ENCODE results near the gene TRIL. TPM values are rescaled to one million over a fixed set of nuclear protein-coding genes. Genes with fewer than 3 reads are reported as not detected.

The TRIL gene
- total and polyA plus RNA-seq, 9 of the 15 experiments (the other 6 are each of a cell fraction or from before 2014, with no cell fraction given), result not detected

- TF ChIP-seq, protein P1, sequence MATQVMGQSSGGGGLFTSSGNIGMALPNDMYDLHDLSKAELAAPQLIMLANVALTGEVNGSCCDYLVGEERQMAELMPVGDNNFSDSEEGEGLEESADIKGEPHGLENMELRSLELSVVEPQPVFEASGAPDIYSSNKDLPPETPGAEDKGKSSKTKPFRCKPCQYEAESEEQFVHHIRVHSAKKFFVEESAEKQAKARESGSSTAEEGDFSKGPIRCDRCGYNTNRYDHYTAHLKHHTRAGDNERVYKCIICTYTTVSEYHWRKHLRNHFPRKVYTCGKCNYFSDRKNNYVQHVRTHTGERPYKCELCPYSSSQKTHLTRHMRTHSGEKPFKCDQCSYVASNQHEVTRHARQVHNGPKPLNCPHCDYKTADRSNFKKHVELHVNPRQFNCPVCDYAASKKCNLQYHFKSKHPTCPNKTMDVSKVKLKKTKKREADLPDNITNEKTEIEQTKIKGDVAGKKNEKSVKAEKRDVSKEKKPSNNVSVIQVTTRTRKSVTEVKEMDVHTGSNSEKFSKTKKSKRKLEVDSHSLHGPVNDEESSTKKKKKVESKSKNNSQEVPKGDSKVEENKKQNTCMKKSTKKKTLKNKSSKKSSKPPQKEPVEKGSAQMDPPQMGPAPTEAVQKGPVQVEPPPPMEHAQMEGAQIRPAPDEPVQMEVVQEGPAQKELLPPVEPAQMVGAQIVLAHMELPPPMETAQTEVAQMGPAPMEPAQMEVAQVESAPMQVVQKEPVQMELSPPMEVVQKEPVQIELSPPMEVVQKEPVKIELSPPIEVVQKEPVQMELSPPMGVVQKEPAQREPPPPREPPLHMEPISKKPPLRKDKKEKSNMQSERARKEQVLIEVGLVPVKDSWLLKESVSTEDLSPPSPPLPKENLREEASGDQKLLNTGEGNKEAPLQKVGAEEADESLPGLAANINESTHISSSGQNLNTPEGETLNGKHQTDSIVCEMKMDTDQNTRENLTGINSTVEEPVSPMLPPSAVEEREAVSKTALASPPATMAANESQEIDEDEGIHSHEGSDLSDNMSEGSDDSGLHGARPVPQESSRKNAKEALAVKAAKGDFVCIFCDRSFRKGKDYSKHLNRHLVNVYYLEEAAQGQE (IDR thresholded peaks at IDR 0.05; ENCODE audit: borderline replicate concordance), result peak; percentile 54; the same call in 1 of the 2 replicates
- TF ChIP-seq, protein P1 (CRISPR knock-in tag; IDR thresholded peaks at IDR 0.05; ENCODE audit: low read depth), result no peak
- TF ChIP-seq ATF3 (IDR thresholded peaks at IDR 0.05), result peak; percentile 38; the same call in 1 of the 2 replicates
- TF ChIP-seq ATF3 (CRISPR knock-in tag; conservative IDR thresholded peaks at IDR 0.05), result no peak
- no peak for TF ChIP-seq ATF6 (CRISPR knock-in tag; IDR thresholded peaks at IDR 0.05)
- TF ChIP-seq RCOR1 (IDR thresholded peaks at IDR 0.05; ENCODE audit: borderline replicate concordance in 1 of 2, low read depth in 2 of 2, low read length in 2 of 2), result no peak
- TF ChIP-seq CBX1 (IDR thresholded peaks at IDR 0.05; ENCODE audit: low read depth), result no peak
- TF ChIP-seq MAX (CRISPR knock-in tag; IDR thresholded peaks at IDR 0.05), result no peak
- TF ChIP-seq ATF7 (IDR thresholded peaks at IDR 0.05), result no peak
- no peak for TF ChIP-seq E2F1 (CRISPR knock-in tag; IDR thresholded peaks at IDR 0.05)
- no peak for TF ChIP-seq ZNF224 (CRISPR knock-in tag; IDR thresholded peaks at IDR 0.05)
- no peak for TF ChIP-seq HLTF (IDR thresholded peaks at IDR 0.05)
Measured at GRCh38 chr7:28922624-28923331, 35.4 kb downstream of the TRIL start (continued).

All from K562 (cell line).